ENCODE results near the gene SLC2A5.
"Not testable (repeated sequence)": the region's sequence is repeated elsewhere in the genome, so short reads cannot be mapped to it uniquely, and the experiment has no call there.

Gene SLC2A5

GRCh38 chr1:9069326-9070100 lies at the start of gene SLC2A5:
SLC2A5 (minus strand) TSS chr1:9069635; CDS start chr1:9069536, 99 bp downstream.
- DNase-seq (ENCODE audit: low read depth), result no peak

GRCh38 chr1:9118186-9118585 lies 48.8 kb upstream of the SLC2A5 start:
- DNase-seq (ENCODE audit: low read depth), result no peak

- DNase-seq (ENCODE audit: low read depth), result no peak
Measured at GRCh38 chr1:9115351-9116205, 46.1 kb upstream of the SLC2A5 start.

- DNase-seq (ENCODE audit: low read depth), result no peak
Measured at GRCh38 chr1:9112961-9113880, 43.8 kb upstream of the SLC2A5 start.

GRCh38 chr1:9111957-9112356 lies 42.5 kb upstream of the SLC2A5 start:
- no peak for DNase-seq (ENCODE audit: low read depth)

- no peak for DNase-seq (ENCODE audit: low read depth)
Measured at GRCh38 chr1:9111357-9111691, 41.9 kb upstream of the SLC2A5 start.

GRCh38 chr1:9110669-9111356 lies 41.4 kb upstream of the SLC2A5 start:
- peak; percentile 71 for DNase-seq (ENCODE audit: low read depth)

GRCh38 chr1:9108056-9108665 lies 38.7 kb upstream of the SLC2A5 start:
- no peak for DNase-seq (ENCODE audit: low read depth)

GRCh38 chr1:9107136-9107535 lies 37.7 kb upstream of the SLC2A5 start:
- DNase-seq (ENCODE audit: low read depth), result no peak

- no peak for DNase-seq (ENCODE audit: low read depth)
Measured at GRCh38 chr1:9106286-9106685, 36.9 kb upstream of the SLC2A5 start.

- no peak for DNase-seq (ENCODE audit: low read depth)
Measured at GRCh38 chr1:9105336-9105867, 36.0 kb upstream of the SLC2A5 start.

- no peak for DNase-seq (ENCODE audit: low read depth)
Measured at GRCh38 chr1:9101510-9102146, 32.2 kb upstream of the SLC2A5 start.

GRCh38 chr1:9100471-9101043 lies 31.1 kb upstream of the SLC2A5 start:
- DNase-seq (ENCODE audit: low read depth), result no peak

- no peak for DNase-seq (ENCODE audit: low read depth)
Measured at GRCh38 chr1:9099555-9099954, 30.1 kb upstream of the SLC2A5 start.

- DNase-seq (ENCODE audit: low read depth), result no peak
Measured at GRCh38 chr1:9097947-9098705, 28.7 kb upstream of the SLC2A5 start.

GRCh38 chr1:9095818-9096217 lies 26.4 kb upstream of the SLC2A5 start:
- DNase-seq (ENCODE audit: low read depth), result no peak

GRCh38 chr1:9093996-9094595 lies 24.7 kb upstream of the SLC2A5 start:
- not testable (repeated sequence) for DNase-seq (ENCODE audit: low read depth)

GRCh38 chr1:9093581-9093980 lies 24.1 kb upstream of the SLC2A5 start:
- DNase-seq (ENCODE audit: low read depth), result no peak

- no peak for DNase-seq (ENCODE audit: low read depth)
Measured at GRCh38 chr1:9093091-9093490, 23.7 kb upstream of the SLC2A5 start.
